Measurements from ENCODE around the gene TMEM98.

Gene TMEM98

DNA sequence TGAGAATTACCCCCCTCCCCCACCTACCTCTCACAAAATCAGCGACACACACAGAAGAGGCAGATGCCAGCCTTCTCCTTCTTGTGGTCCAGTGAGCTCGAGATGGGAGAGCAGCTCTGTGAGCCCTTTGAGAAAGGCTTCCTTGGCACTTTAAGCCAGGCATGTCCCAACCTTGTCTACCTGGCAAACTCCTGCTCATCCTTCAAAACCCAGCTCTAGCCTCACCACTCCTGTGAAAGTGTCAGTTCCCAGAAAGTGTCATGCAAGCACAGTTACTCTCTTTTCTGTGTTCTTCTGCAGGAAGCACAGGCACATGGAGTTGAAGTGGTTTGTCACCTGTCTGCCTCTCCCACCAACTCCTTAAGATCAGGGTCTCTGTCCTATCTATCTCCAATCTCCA lies 1.6 kb downstream of the TMEM98 start:
- no peaks in the 10 kb centered on the region for H3K27me3 ChIP-seq (ENCODE audit: insufficient read depth, low read length)
- DNase-seq = no peak
- H3K79me1 ChIP-seq (ENCODE audit: low read length) = peaks cover 6% of the 10 kb centered on the region
- no peak overlapping the region for H4K8ac ChIP-seq (ENCODE audit: low read depth, low read length)
- WGBS (ENCODE audit: extremely low coverage, insufficient coverage, insufficient read length) = no CpG with 5 or more reads among the region's 2 CpGs
- H2AK5ac ChIP-seq (ENCODE audit: low read length) = no peak overlapping the region
- H2BK5ac ChIP-seq (ENCODE audit: low read depth, low read length, poor library complexity) = no peak overlapping the region
- no peak overlapping the region for H2BK120ac ChIP-seq (ENCODE audit: insufficient read depth, low read length, poor library complexity)
- peaks cover 3% of the 10 kb centered on the region for H3K79me2 ChIP-seq (ENCODE audit: control insufficient read depth, insufficient read depth, low read length, poor library complexity)
- H3K18ac ChIP-seq (ENCODE audit: low read length) = no peak overlapping the region
- no peak overlapping the region for H2BK12ac ChIP-seq (ENCODE audit: low read length)
- peaks cover 9 to 15% of the 10 kb centered on the region in 2 experiments for H3K36me3 ChIP-seq (ENCODE audit: control insufficient read depth in 1 of 2, insufficient read depth in 2 of 2, low read length in 2 of 2)
- no peak overlapping the region for H4K12ac ChIP-seq (ENCODE audit: low read depth, low read length)
- H3K4me3 ChIP-seq (ENCODE audit: low read depth, low read length) = no peak overlapping the region
- H3K4me1 ChIP-seq (ENCODE audit: control insufficient read depth in 1 of 2, insufficient read depth in 2 of 2, low read length in 2 of 2) = peaks cover 3 to 15% of the 10 kb centered on the region in 2 experiments
- H4K91ac ChIP-seq (ENCODE audit: low read depth, low read length) = no peak overlapping the region
- H3K23ac ChIP-seq (ENCODE audit: low read length) = peak overlapping the region; percentile 29
- H3K27ac ChIP-seq (ENCODE audit: low read depth, low read length) = no peak overlapping the region
- H3K14ac ChIP-seq (ENCODE audit: low read length) = no peak overlapping the region
- no peak overlapping the region for H3K9ac ChIP-seq (ENCODE audit: low read length)
- no peaks in the 10 kb centered on the region for H3K9me3 ChIP-seq (ENCODE audit: insufficient read depth, low read depth, low read length)
- no peak overlapping the region for H3K4ac ChIP-seq (ENCODE audit: low read depth, low read length)
- H3K4me2 ChIP-seq (ENCODE audit: low read length) = peak overlapping the region; percentile 72
- H2AFZ ChIP-seq (ENCODE audit: insufficient read depth, low read length, poor library complexity) = no peak overlapping the region

DNA sequence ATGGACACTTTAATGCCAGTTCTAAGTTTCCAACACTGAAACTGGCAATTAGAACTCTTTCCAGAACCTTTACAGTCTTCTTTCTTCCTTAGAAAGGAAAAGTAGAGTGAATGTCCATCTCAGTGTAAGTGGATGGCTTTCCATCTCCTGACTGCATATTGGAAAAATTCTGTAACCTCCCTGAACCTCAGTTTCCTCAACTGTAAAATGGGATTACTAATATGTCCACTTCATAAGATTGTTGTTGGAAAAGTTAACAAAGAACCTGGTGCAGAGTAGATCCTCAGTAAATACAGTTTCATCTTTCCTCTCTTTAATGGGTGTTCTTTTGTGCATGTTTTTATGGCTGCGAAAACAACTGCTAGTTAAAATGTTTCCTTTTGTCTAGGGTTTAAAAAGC lies 2.6 kb downstream of the TMEM98 start:
- H3K4me2 ChIP-seq (ENCODE audit: low read length) = no peak overlapping the region
- no peak for DNase-seq
- H4K12ac ChIP-seq (ENCODE audit: low read depth, low read length) = no peak overlapping the region
- H3K23ac ChIP-seq (ENCODE audit: low read length) = no peak overlapping the region
- no peak overlapping the region for H2BK12ac ChIP-seq (ENCODE audit: low read length)
- H4K8ac ChIP-seq (ENCODE audit: low read depth, low read length) = no peak overlapping the region
- peaks cover 6% of the 10 kb centered on the region for H3K79me1 ChIP-seq (ENCODE audit: low read length)
- H3K4me3 ChIP-seq (ENCODE audit: low read depth, low read length) = no peak overlapping the region
- no peak overlapping the region for H4K91ac ChIP-seq (ENCODE audit: low read depth, low read length)
- H3K18ac ChIP-seq (ENCODE audit: low read length) = no peak overlapping the region
- H3K14ac ChIP-seq (ENCODE audit: low read length) = no peak overlapping the region
- no peak overlapping the region for H2AK5ac ChIP-seq (ENCODE audit: low read length)
- peaks cover 11 to 16% of the 10 kb centered on the region in 2 experiments for H3K36me3 ChIP-seq (ENCODE audit: control insufficient read depth in 1 of 2, insufficient read depth in 2 of 2, low read length in 2 of 2)
- H2AFZ ChIP-seq (ENCODE audit: insufficient read depth, low read length, poor library complexity) = no peak overlapping the region
- peaks cover 3 to 15% of the 10 kb centered on the region in 2 experiments for H3K4me1 ChIP-seq (ENCODE audit: control insufficient read depth in 1 of 2, insufficient read depth in 2 of 2, low read length in 2 of 2)
- H2BK5ac ChIP-seq (ENCODE audit: low read depth, low read length, poor library complexity) = no peak overlapping the region
- H2BK120ac ChIP-seq (ENCODE audit: insufficient read depth, low read length, poor library complexity) = no peak overlapping the region
- no peak overlapping the region for H3K4ac ChIP-seq (ENCODE audit: low read depth, low read length)
- H3K27ac ChIP-seq (ENCODE audit: low read depth, low read length) = no peak overlapping the region
- H3K79me2 ChIP-seq (ENCODE audit: control insufficient read depth, insufficient read depth, low read length, poor library complexity) = peaks cover 3% of the 10 kb centered on the region
- H3K27me3 ChIP-seq (ENCODE audit: insufficient read depth, low read length) = no peaks in the 10 kb centered on the region
- H3K9me3 ChIP-seq (ENCODE audit: insufficient read depth, low read depth, low read length) = no peaks in the 10 kb centered on the region
- no CpG with 5 or more reads among the region's 1 CpG for WGBS (ENCODE audit: extremely low coverage, insufficient coverage, insufficient read length)
- no peak overlapping the region for H3K9ac ChIP-seq (ENCODE audit: low read length)

- Histone ChIP-seq H2BK12ac (ENCODE audit: low read length) (no peak overlapping the region), H3K27me3 (ENCODE audit: insufficient read depth, low read length) (no peaks in the 10 kb centered on the region), H3K79me1 (ENCODE audit: low read length) (peaks cover 6% of the 10 kb centered on the region), H4K8ac (ENCODE audit: low read depth, low read length) (no peak overlapping the region), H2AK5ac (ENCODE audit: low read length) (no peak overlapping the region), H4K12ac (ENCODE audit: low read depth, low read length) (no peak overlapping the region), H4K91ac (ENCODE audit: low read depth, low read length) (no peak overlapping the region), H3K4me1 (ENCODE audit: control insufficient read depth in 1 of 2, insufficient read depth in 2 of 2, low read length in 2 of 2) (peaks cover 5 to 15% of the 10 kb centered on the region in 2 experiments), H3K79me2 (ENCODE audit: control insufficient read depth, insufficient read depth, low read length, poor library complexity) (peaks cover 3% of the 10 kb centered on the region), H2AFZ (ENCODE audit: insufficient read depth, low read length, poor library complexity) (no peak overlapping the region), H3K4me3 (ENCODE audit: low read depth, low read length) (no peak overlapping the region), H3K36me3 (ENCODE audit: control insufficient read depth in 1 of 2, insufficient read depth in 2 of 2, low read length in 2 of 2) (peaks cover 19 to 24% of the 10 kb centered on the region in 2 experiments), H3K9me3 (ENCODE audit: insufficient read depth, low read depth, low read length) (no peaks in the 10 kb centered on the region), H3K4me2 (ENCODE audit: low read length) (no peak overlapping the region), H3K23ac (ENCODE audit: low read length) (no peak overlapping the region), H3K18ac (ENCODE audit: low read length) (no peak overlapping the region), H2BK5ac (ENCODE audit: low read depth, low read length, poor library complexity) (no peak overlapping the region), H3K27ac (ENCODE audit: low read depth, low read length) (no peak overlapping the region), H3K9ac (ENCODE audit: low read length) (no peak overlapping the region), H3K4ac (ENCODE audit: low read depth, low read length) (no peak overlapping the region), H2BK120ac (ENCODE audit: insufficient read depth, low read length, poor library complexity) (no peak overlapping the region), H3K14ac (ENCODE audit: low read length) (no peak overlapping the region)
- peak in 1 of 2 donors; percentile 20 for DNase-seq
- WGBS (ENCODE audit: extremely low coverage, insufficient coverage, insufficient read length) = no CpG with 5 or more reads among the region's 1 CpG
These were observed 3.7 kb downstream of the TMEM98 start for GRCh38 chr17:32931686-32932085.

GRCh38 chr17:32933881-32934280 lies 5.9 kb downstream of the TMEM98 start:
- no peak overlapping the region for H3K9ac ChIP-seq (ENCODE audit: low read length)
- H3K9me3 ChIP-seq (ENCODE audit: insufficient read depth, low read depth, low read length) = no peaks in the 10 kb centered on the region
- H3K27ac ChIP-seq (ENCODE audit: low read depth, low read length) = no peak overlapping the region
- H3K27me3 ChIP-seq (ENCODE audit: insufficient read depth, low read length) = no peaks in the 10 kb centered on the region
- H2BK12ac ChIP-seq (ENCODE audit: low read length) = no peak overlapping the region
- H2BK5ac ChIP-seq (ENCODE audit: low read depth, low read length, poor library complexity) = no peak overlapping the region
- H3K23ac ChIP-seq (ENCODE audit: low read length) = no peak overlapping the region
- no peak overlapping the region for H2AFZ ChIP-seq (ENCODE audit: insufficient read depth, low read length, poor library complexity)
- H3K36me3 ChIP-seq (ENCODE audit: control insufficient read depth in 1 of 2, insufficient read depth in 2 of 2, low read length in 2 of 2) = peaks cover 24 to 30% of the 10 kb centered on the region in 2 experiments
- H4K91ac ChIP-seq (ENCODE audit: low read depth, low read length) = no peak overlapping the region
- H4K12ac ChIP-seq (ENCODE audit: low read depth, low read length) = no peak overlapping the region
- DNase-seq = no peak
- no peak overlapping the region for H2BK120ac ChIP-seq (ENCODE audit: insufficient read depth, low read length, poor library complexity)
- H3K79me2 ChIP-seq (ENCODE audit: control insufficient read depth, insufficient read depth, low read length, poor library complexity) = no peaks in the 10 kb centered on the region
- no peak overlapping the region for H3K14ac ChIP-seq (ENCODE audit: low read length)
- no peak overlapping the region for H3K4me3 ChIP-seq (ENCODE audit: low read depth, low read length)
- no peak overlapping the region for H4K8ac ChIP-seq (ENCODE audit: low read depth, low read length)
- H3K4ac ChIP-seq (ENCODE audit: low read depth, low read length) = no peak overlapping the region
- no peak overlapping the region for H3K18ac ChIP-seq (ENCODE audit: low read length)
- H3K4me2 ChIP-seq (ENCODE audit: low read length) = no peak overlapping the region
- no peaks in the 10 kb centered on the region for H3K79me1 ChIP-seq (ENCODE audit: low read length)
- no CpG with 5 or more reads among the region's 2 CpGs for WGBS (ENCODE audit: extremely low coverage, insufficient coverage, insufficient read length)
- H3K4me1 ChIP-seq (ENCODE audit: control insufficient read depth in 1 of 2, insufficient read depth in 2 of 2, low read length in 2 of 2) = peaks cover 4 to 9% of the 10 kb centered on the region in 2 experiments
- H2AK5ac ChIP-seq (ENCODE audit: low read length) = no peak overlapping the region
